Keratinocyte (primary cell): Measurements from ENCODE around the gene NIPA2. TPM values are rescaled to one million over a fixed set of nuclear protein-coding genes. Genes with fewer than 3 reads are reported as not detected.
A peak's percentile ranks its signal among the peaks of the same experiment; 100 is the strongest.

Experiments
- DNase-seq: peaks from one replicate; pipeline ENCODE4 v3.0.0-alpha.2; 2011; ENCODE audit warnings: low read depth, missing footprints, low spot score
- FAIRE-seq: peaks from 2 replicates; lab custom pipeline; 2011; peaks lifted over from hg19 to GRCh38; lab: Jason Lieb, UNC
- H2AFZ ChIP-seq: 2 replicates; pipeline ENCODE4 v1.6.0; 2012; ENCODE audit warnings: low read length, control low read depth, inconsistent platforms; ENCODE audit not compliant: control insufficient read depth
- H3K27ac ChIP-seq: 2 replicates; pipeline ENCODE4 v1.5.1; 2011; ENCODE audit warnings: low read length; ENCODE audit not compliant: control insufficient read depth, insufficient read depth
- H3K27me3 ChIP-seq: 3 replicates; pipeline ENCODE4 v1.6.0; 2011; ENCODE audit warnings: low read length; ENCODE audit not compliant: control insufficient read depth, insufficient read depth; ENCODE audit errors: extremely low read depth
- H3K36me3 ChIP-seq, 2 experiments: 2 replicates in 1 of 2; 3 replicates in 1 of 2; pipeline ENCODE4 v1.5.1; 2011; ENCODE audit warnings: low read length in 2 of 2, mild to moderate bottlenecking in 1 of 2; ENCODE audit not compliant: control insufficient read depth in 2 of 2, insufficient read depth in 2 of 2; ENCODE audit errors: extremely low read depth in 1 of 2
- H3K4me1 ChIP-seq: 3 replicates; pipeline ENCODE4 v1.5.1; 2011; ENCODE audit warnings: low read length; ENCODE audit not compliant: control insufficient read depth, insufficient read depth; ENCODE audit errors: extremely low read depth
- H3K4me2 ChIP-seq: 3 replicates; pipeline ENCODE4 v1.6.0; 2011; ENCODE audit warnings: low read depth, low read length; ENCODE audit not compliant: control insufficient read depth, insufficient read depth; ENCODE audit errors: extremely low read depth
- H3K4me3 ChIP-seq, 3 experiments: fragments of 200-600 bp in 1 of 3; sonication (generic) in 1 of 3; 2 replicates in 2 of 3; 3 replicates in 1 of 3; pipeline ENCODE4 v1.5.1; 2011 to 2016; ENCODE audit warnings: low read length in 3 of 3, mild to moderate bottlenecking in 3 of 3, control low read depth in 2 of 3, inconsistent platforms in 1 of 3, low read depth in 1 of 3, mixed read lengths in 1 of 3, mixed run types in 1 of 3, moderate library complexity in 1 of 3; ENCODE audit not compliant: control insufficient read depth in 2 of 3, insufficient read depth in 2 of 3; ENCODE audit errors: extremely low read depth in 1 of 3
- H3K79me2 ChIP-seq: 2 replicates; pipeline ENCODE4 v1.6.0; 2012; ENCODE audit warnings: low read length; ENCODE audit not compliant: control insufficient read depth, insufficient read depth
- H3K9ac ChIP-seq: 3 replicates; pipeline ENCODE4 v1.6.0; 2011; ENCODE audit warnings: low read length; ENCODE audit not compliant: control insufficient read depth, insufficient read depth; ENCODE audit errors: extremely low read depth
- H3K9me1 ChIP-seq: 3 replicates; pipeline ENCODE4 v1.6.0; 2011; ENCODE audit warnings: low read length; ENCODE audit not compliant: control insufficient read depth, insufficient read depth; ENCODE audit errors: extremely low read depth
- H3K9me3 ChIP-seq: 2 replicates; pipeline ENCODE4 v1.5.1; 2012; ENCODE audit warnings: low read depth, low read length; ENCODE audit not compliant: control insufficient read depth
- H4K20me1 ChIP-seq: 3 replicates; pipeline ENCODE4 v1.6.0; 2011; ENCODE audit warnings: low read length; ENCODE audit not compliant: control insufficient read depth, insufficient read depth; ENCODE audit errors: extremely low read depth
- EZH2 ChIP-seq: IDR thresholded peaks from one replicate; pipeline ENCODE4 v1.6.1; 2012; ENCODE audit warnings: inconsistent platforms, mild to moderate bottlenecking, low read length, moderate library complexity
- dilution Hi-C: fragments of 300-500 bp; cut with MboI; formaldehyde crosslinking; loops from one replicate; pipeline ENCODE4 v1.7.0; 2020; ENCODE audit warnings: low sequenced_read_pairs; ENCODE audit not compliant: extremely low pct_ligation_motif_present
- polyA plus RNA-seq, 5 experiments: library from polyadenylated mRNA; depleted of rRNA in 3 of 5; stranded (reverse) in 3 of 5; stranded (forward) in 1 of 5; unstranded in 1 of 5; fragments of >200 nt; gene quantifications; 1 replicate in 1 of 5; 2 replicates in 3 of 5; 3 replicates in 1 of 5; pipeline versions ENCODE4 v1.2.1 to v1.2.3, GENCODE V29; 2011 to 2012; ENCODE audit warnings: missing spikeins in 2 of 5, low read depth in 1 of 5, low replicate concordance in 1 of 5
- TF ChIP-seq, protein P1 (sequence below), 3 experiments: IDR thresholded peaks in 1 of 3; conservative IDR thresholded peaks in 1 of 3; optimal IDR thresholded peaks in 1 of 3; 2 replicates in 2 of 3; 3 replicates in 1 of 3; pipeline versions ENCODE3 to v1.5.1; 2011; ENCODE audit warnings: low read length in 3 of 3, mild to moderate bottlenecking in 3 of 3, moderate library complexity in 2 of 3, control low read depth in 1 of 3, inconsistent platforms in 1 of 3; ENCODE audit not compliant: insufficient read depth in 2 of 3; ENCODE audit errors: extremely low read depth in 1 of 3

NIPA2 gene
- polyA plus RNA-seq, 1 donor (not counting 4 experiments of a cell fraction or from before 2014, with no cell fraction given) = 81.2 TPM

DNA sequence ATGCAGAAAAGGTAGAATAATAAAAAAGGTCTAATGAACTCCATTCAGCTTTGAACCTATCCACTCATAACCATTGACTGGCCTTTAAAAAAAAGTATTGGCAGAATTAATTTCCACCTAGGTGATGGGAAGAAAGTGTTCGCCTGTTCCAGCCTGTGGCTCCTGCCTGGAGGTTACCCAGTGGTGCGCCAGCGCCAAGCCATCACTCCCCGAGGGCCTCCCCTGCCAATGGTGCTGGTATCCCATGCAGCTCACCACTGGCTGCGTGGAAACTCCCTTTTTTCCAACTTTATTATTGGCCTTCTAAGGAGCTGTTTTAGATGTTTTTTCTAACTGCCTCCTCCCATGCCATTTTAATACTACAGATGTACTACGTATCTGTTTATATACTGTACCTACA, 29.4 kb downstream of the NIPA2 start:
- H3K4me3 ChIP-seq = no peak overlapping the region
- H4K20me1 ChIP-seq = no peaks in the 10 kb centered on the region
- H3K9ac ChIP-seq = no peak overlapping the region
- TF ChIP-seq EZH2 = no peak
- TF ChIP-seq, protein P1, sequence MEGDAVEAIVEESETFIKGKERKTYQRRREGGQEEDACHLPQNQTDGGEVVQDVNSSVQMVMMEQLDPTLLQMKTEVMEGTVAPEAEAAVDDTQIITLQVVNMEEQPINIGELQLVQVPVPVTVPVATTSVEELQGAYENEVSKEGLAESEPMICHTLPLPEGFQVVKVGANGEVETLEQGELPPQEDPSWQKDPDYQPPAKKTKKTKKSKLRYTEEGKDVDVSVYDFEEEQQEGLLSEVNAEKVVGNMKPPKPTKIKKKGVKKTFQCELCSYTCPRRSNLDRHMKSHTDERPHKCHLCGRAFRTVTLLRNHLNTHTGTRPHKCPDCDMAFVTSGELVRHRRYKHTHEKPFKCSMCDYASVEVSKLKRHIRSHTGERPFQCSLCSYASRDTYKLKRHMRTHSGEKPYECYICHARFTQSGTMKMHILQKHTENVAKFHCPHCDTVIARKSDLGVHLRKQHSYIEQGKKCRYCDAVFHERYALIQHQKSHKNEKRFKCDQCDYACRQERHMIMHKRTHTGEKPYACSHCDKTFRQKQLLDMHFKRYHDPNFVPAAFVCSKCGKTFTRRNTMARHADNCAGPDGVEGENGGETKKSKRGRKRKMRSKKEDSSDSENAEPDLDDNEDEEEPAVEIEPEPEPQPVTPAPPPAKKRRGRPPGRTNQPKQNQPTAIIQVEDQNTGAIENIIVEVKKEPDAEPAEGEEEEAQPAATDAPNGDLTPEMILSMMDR (optimal IDR thresholded peaks at IDR 0.05 in 1 of 3, IDR thresholded peaks at IDR 0.05 in 1 of 3, conservative IDR thresholded peaks at IDR 0.05 in 1 of 3; ENCODE audit: extremely low read depth in 1 of 3, insufficient read depth in 2 of 3, low read length in 3 of 3) = no peak
- no peak for FAIRE-seq
- H3K4me1 ChIP-seq = no peaks in the 10 kb centered on the region
- no peaks in the 10 kb centered on the region for H3K27me3 ChIP-seq
- no peak overlapping the region for H3K4me2 ChIP-seq
- H3K9me1 ChIP-seq = no peaks in the 10 kb centered on the region
- no peaks in the 10 kb centered on the region for H3K9me3 ChIP-seq
- H3K79me2 ChIP-seq = peaks cover 11% of the 10 kb centered on the region
- H2AFZ ChIP-seq = no peak overlapping the region
- dilution Hi-C loops = no loop called here
- H3K36me3 ChIP-seq = peaks cover 25 to 52% of the 10 kb centered on the region in 2 experiments
- no peak overlapping the region for H3K27ac ChIP-seq
- no peak for DNase-seq

DNA sequence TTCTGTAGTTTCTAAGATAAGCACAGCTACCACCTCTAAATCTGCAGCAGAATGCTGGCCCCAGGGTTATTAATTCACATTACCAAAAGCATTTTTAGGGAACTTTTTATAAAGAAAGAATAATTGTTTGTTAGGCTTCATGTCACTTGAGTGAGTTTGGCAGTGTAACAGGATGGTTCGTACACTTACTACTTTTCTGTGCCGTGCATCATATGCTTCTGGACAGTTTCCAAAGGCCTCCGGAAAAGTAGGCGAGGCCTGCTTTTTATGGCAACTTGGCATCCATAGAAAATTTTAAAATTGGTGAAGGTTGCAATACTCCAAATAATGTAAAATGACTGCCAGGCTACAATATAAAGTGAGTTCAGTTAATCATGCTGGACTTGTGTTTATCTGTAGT, 30.0 kb downstream of the NIPA2 start:
- Histone ChIP-seq H3K27me3 (no peaks in the 10 kb centered on the region), H3K4me2 (no peak overlapping the region), H3K4me3 (no peak overlapping the region), H2AFZ (no peak overlapping the region), H3K9me1 (no peaks in the 10 kb centered on the region), H4K20me1 (no peaks in the 10 kb centered on the region), H3K27ac (no peak overlapping the region), H3K36me3 (peaks cover 29 to 52% of the 10 kb centered on the region in 2 experiments), H3K9me3 (no peaks in the 10 kb centered on the region), H3K79me2 (peaks cover 6% of the 10 kb centered on the region), H3K9ac (no peak overlapping the region), H3K4me1 (no peaks in the 10 kb centered on the region)
- dilution Hi-C loops = no loop called here
- DNase-seq (no peak), FAIRE-seq (peak; percentile 13)
- no peak for TF ChIP-seq EZH2
- TF ChIP-seq, protein P1 (optimal IDR thresholded peaks at IDR 0.05 in 1 of 3, IDR thresholded peaks at IDR 0.05 in 1 of 3, conservative IDR thresholded peaks at IDR 0.05 in 1 of 3; ENCODE audit: extremely low read depth in 1 of 3, insufficient read depth in 2 of 3, low read length in 3 of 3) = no peak
